HEK293 (cell line): ENCODE results near the gene ZNRF1.

ENCODE experiments used
- CTCF ChIA-PET: fragments of 350-600 bp; formaldehyde crosslinking; extraction: SDS; loops from one replicate; lab custom pipeline; 2021; ENCODE audit warnings: antibody characterized with exemption; lab: Yijun Ruan, JAX
- POLR2A ChIA-PET: fragments of 300-600 bp; formaldehyde crosslinking; extraction: SDS; loops from one replicate; lab custom pipeline; 2020; ENCODE audit warnings: antibody characterized with exemption, inconsistent platforms; lab: Yijun Ruan, JAX
- H3K27ac ChIP-seq: fragments of 200-500 bp; sonication (Bioruptor generic); 2 replicates; pipeline ENCODE4 v1.5.1; 2014; ENCODE audit warnings: low read depth, low read length, control low read depth, inconsistent platforms; ENCODE audit errors: extremely low read depth
- H3K36me3 ChIP-seq, 2 experiments: fragments of 200-500 bp in 1 of 2; sonication (Bioruptor generic) in 1 of 2; 1 replicate in 1 of 2; 2 replicates in 1 of 2; pipeline ENCODE4 v1.5.1; 2014 to 2017; ENCODE audit warnings: inconsistent platforms in 2 of 2, low read length in 2 of 2; ENCODE audit not compliant: control insufficient read depth in 2 of 2, insufficient read depth in 1 of 2
- H3K4me1 ChIP-seq: fragments of 200-500 bp; sonication (Bioruptor generic); 2 replicates; pipeline ENCODE4 v1.5.1; 2014; ENCODE audit warnings: mild to moderate bottlenecking, low read length, inconsistent platforms; ENCODE audit not compliant: control insufficient read depth, insufficient read depth
- H3K4me3 ChIP-seq: 2 replicates; pipeline ENCODE4 v1.5.1; 2011; ENCODE audit warnings: low read depth, mild to moderate bottlenecking, control low read depth, low read length, moderate library complexity
- H3K9me3 ChIP-seq: fragments of 200-500 bp; sonication (Bioruptor generic); 2 replicates; pipeline ENCODE4 v1.5.1; 2014; ENCODE audit warnings: low read depth, low read length, inconsistent platforms; ENCODE audit not compliant: control insufficient read depth, insufficient read depth
- CTCF ChIP-seq: fragments of 450-650 bp; formaldehyde crosslinking; IDR thresholded peaks from 2 replicates; pipeline ENCODE4 v1.5.1; 2016; ENCODE audit warnings: missing biosample characterization, missing genetic modification characterization
- GLIS1 ChIP-seq: fragments of 450-650 bp; formaldehyde crosslinking; IDR thresholded peaks from 2 replicates; pipeline ENCODE4 v1.5.1; 2016; ENCODE audit warnings: missing biosample characterization, missing genetic modification characterization
- SETDB1 ChIP-seq: IDR thresholded peaks from one replicate; pipeline ENCODE4 v1.6.1; 2017; ENCODE audit warnings: mild to moderate bottlenecking, low read length, moderate library complexity, mixed read lengths; ENCODE audit not compliant: insufficient read length
- TSHZ1 ChIP-seq: fragments of 450-650 bp; formaldehyde crosslinking; IDR thresholded peaks from 2 replicates; pipeline ENCODE4 v1.5.1; 2016; ENCODE audit warnings: missing biosample characterization, missing genetic modification characterization, borderline replicate concordance
- ZNF10 ChIP-seq: fragments of 450-650 bp; formaldehyde crosslinking; IDR thresholded peaks from 2 replicates; pipeline ENCODE4 v1.5.1; 2017; ENCODE audit warnings: missing biosample characterization, missing genetic modification characterization
- ZNF114 ChIP-seq: fragments of 450-650 bp; formaldehyde crosslinking; IDR thresholded peaks from 2 replicates; pipeline ENCODE4 v1.5.0; 2017; ENCODE audit warnings: missing biosample characterization, missing genetic modification characterization
- ZNF174 ChIP-seq: fragments of 450-650 bp; formaldehyde crosslinking; IDR thresholded peaks from 2 replicates; pipeline ENCODE4 v1.5.0; 2017; ENCODE audit warnings: missing biosample characterization, mild to moderate bottlenecking, missing genetic modification characterization
- ZNF239 ChIP-seq: fragments of 450-650 bp; formaldehyde crosslinking; IDR thresholded peaks from 2 replicates; pipeline ENCODE4 v1.5.1; 2016; ENCODE audit warnings: missing biosample characterization, missing genetic modification characterization
- ZNF473 ChIP-seq: fragments of 450-650 bp; formaldehyde crosslinking; IDR thresholded peaks from 2 replicates; pipeline ENCODE4 v1.5.1; 2017; ENCODE audit warnings: missing biosample characterization, missing genetic modification characterization
- ZNF561 ChIP-seq: fragments of 450-650 bp; IDR thresholded peaks from 2 replicates; pipeline ENCODE4 v1.5.1; 2018; ENCODE audit warnings: missing biosample characterization, missing genetic modification characterization, borderline replicate concordance
- ZNF580 ChIP-seq: fragments of 450-650 bp; formaldehyde crosslinking; IDR thresholded peaks from 2 replicates; pipeline ENCODE4 v1.5.1; 2016; ENCODE audit warnings: missing biosample characterization, missing genetic modification characterization
- ZNF658 ChIP-seq: fragments of 450-650 bp; formaldehyde crosslinking; IDR thresholded peaks from 2 replicates; pipeline ENCODE4; 2016; ENCODE audit warnings: missing biosample characterization, missing genetic modification characterization
- ZNF791 ChIP-seq: fragments of 450-650 bp; formaldehyde crosslinking; IDR thresholded peaks from 2 replicates; pipeline ENCODE4 v1.5.1; 2016; ENCODE audit warnings: missing biosample characterization, missing genetic modification characterization

ZNRF1 gene

GRCh38 chr16:75118943-75119539, 120.2 kb downstream of the ZNRF1 start:
- CTCF ChIA-PET, result interaction anchor here (0.6 to 1.7 kb wide), 6 partner anchors 8 to 291 kb away, joined by 3 to 9 read pairs (median 4); no protein-coding TSS in a partner anchor
- Histone ChIP-seq H3K4me3 (no peak overlapping the region), H3K9me3 (no peaks in the 10 kb centered on the region), H3K36me3 (no peaks in the 10 kb centered on the region), H3K4me1 (no peaks in the 10 kb centered on the region), H3K27ac (no peak overlapping the region)
- POLR2A ChIA-PET, result no interaction called here
- TF ChIP-seq ZNF791 (tag by site-specific recombination) (no peak), ZNF174 (tag by site-specific recombination) (no peak), GLIS1 (tag by site-specific recombination) (no peak), ZNF473 (no peak), ZNF114 (no peak)

- TF ChIP-seq ZNF658 (no peak), ZNF10 (tag by site-specific recombination) (peak; percentile 53; the same call in 1 of the 2 replicates)
- TF ChIP-seq, all 188 proteins: peak for 1
- H3K4me3 ChIP-seq, result no peak overlapping the region
- H3K9me3 ChIP-seq, result no peaks in the 10 kb centered on the region
- H3K4me1 ChIP-seq, result no peaks in the 10 kb centered on the region
- H3K36me3 ChIP-seq, result no peaks in the 10 kb centered on the region
- CTCF ChIA-PET, result interaction anchor here (0.7 to 1.7 kb wide), 4 partner anchors 9 to 247 kb away, joined by 3 to 9 read pairs (median 4); no protein-coding TSS in a partner anchor
- H3K27ac ChIP-seq, result no peak overlapping the region
- POLR2A ChIA-PET, result no interaction called here
Measured at GRCh38 chr16:75120253-75120652, 121.4 kb downstream of the ZNRF1 start.

- no peak for TF ChIP-seq ZNF580
- no peak for TF ChIP-seq TSHZ1 (tag by site-specific recombination)
- no peak for TF ChIP-seq ZNF239
- TF ChIP-seq CTCF (tag by site-specific recombination), result no peak
- TF ChIP-seq ZNF561 (tag by site-specific recombination), result peak; percentile 94
- TF ChIP-seq SETDB1, result peak; percentile 99
- TF ChIP-seq, all 188 proteins: peak for 2
- Histone ChIP-seq H3K27ac (no peak overlapping the region), H3K9me3 (no peaks in the 10 kb centered on the region), H3K4me1 (no peaks in the 10 kb centered on the region), H3K36me3 (no peaks in the 10 kb centered on the region), H3K4me3 (no peak overlapping the region)
- ChIA-PET CTCF (interaction anchor here (1.9 to 2.1 kb wide), 2 partner anchors 11 to 259 kb away, joined by 5 to 14 read pairs; no protein-coding TSS in a partner anchor), POLR2A (no interaction called here)
Measured at GRCh38 chr16:75121949-75122568, 123.2 kb downstream of the ZNRF1 start.
